Osteoblast (primary cell): ENCODE results near the gene FAM120B. TPM values are rescaled to one million over a fixed set of nuclear protein-coding genes. Genes with fewer than 3 reads are reported as not detected.
A peak's percentile ranks its signal among the peaks of the same experiment; 100 is the strongest.

Experiments
- DNase-seq: peaks from one replicate; pipeline ENCODE4 v3.0.0; 2011; ENCODE audit warnings: low spot score, mixed read lengths; ENCODE audit not compliant: insufficient read length; ENCODE audit errors: missing footprints
- H2AFZ ChIP-seq: 2 replicates; pipeline ENCODE4 v1.6.0; 2011; ENCODE audit warnings: mild to moderate bottlenecking, low read length
- H3K27ac ChIP-seq: 2 replicates; pipeline ENCODE4 v1.5.1; 2011; ENCODE audit warnings: mild to moderate bottlenecking, low read depth, low read length, moderate library complexity
- H3K27me3 ChIP-seq: 2 replicates; pipeline ENCODE4 v1.6.0; 2012; ENCODE audit warnings: mild to moderate bottlenecking, control low read depth, inconsistent platforms, low read length, moderate library complexity; ENCODE audit not compliant: insufficient read depth
- H3K36me3 ChIP-seq: 2 replicates; pipeline ENCODE4 v1.5.1; 2011; ENCODE audit warnings: mild to moderate bottlenecking, low read length, control low read depth, moderate library complexity; ENCODE audit not compliant: insufficient read depth
- H3K4me1 ChIP-seq: 2 replicates; pipeline ENCODE4 v1.5.1; 2011; ENCODE audit warnings: mild to moderate bottlenecking, low read length, control low read depth, moderate library complexity; ENCODE audit not compliant: insufficient read depth
- H3K4me2 ChIP-seq: 2 replicates; pipeline ENCODE4 v1.6.0; 2011; ENCODE audit warnings: mild to moderate bottlenecking, low read length; ENCODE audit not compliant: insufficient read depth
- H3K4me3 ChIP-seq: fragments of 200-600 bp; sonication (generic); 3 replicates; pipeline ENCODE4 v1.5.1; 2012; ENCODE audit warnings: mild to moderate bottlenecking, low read length, inconsistent platforms; ENCODE audit not compliant: insufficient read depth
- H3K79me2 ChIP-seq: 2 replicates; pipeline ENCODE4 v1.6.0; 2012; ENCODE audit warnings: mild to moderate bottlenecking, low read length, control low read depth, inconsistent platforms; ENCODE audit not compliant: insufficient read depth
- H3K9me3 ChIP-seq: 2 replicates; pipeline ENCODE4 v1.5.1; 2011; ENCODE audit warnings: low read depth, low read length, control low read depth
- H4K20me1 ChIP-seq: 2 replicates; pipeline ENCODE4 v1.6.0; 2012; ENCODE audit warnings: mild to moderate bottlenecking, low read length, control low read depth; ENCODE audit not compliant: insufficient read depth
- small RNA-seq: library from RNA; depleted of rRNA; stranded (forward); fragments of <200 nt; gene quantifications from one replicate; pipeline ENCODE3, GENCODE V24; 2012
- total RNA-seq: library from RNA; depleted of rRNA; stranded (reverse); fragments of >200 nt; gene quantifications from 2 replicates; pipeline ENCODE4 v1.2.3, GENCODE V29; 2012
- TF ChIP-seq, protein P1 (sequence below): IDR thresholded peaks from 2 replicates; pipeline ENCODE4 v1.5.1; 2011; ENCODE audit warnings: mild to moderate bottlenecking, low read depth, low read length, moderate library complexity; ENCODE audit errors: extremely low read depth

FAM120B gene
- total RNA-seq, 1 donor = 13.4 TPM

GRCh38 chr6:170454512-170455285, 148.1 kb downstream of the FAM120B start:
- H3K4me1 ChIP-seq = peaks cover 2% of the 10 kb centered on the region
- H3K4me3 ChIP-seq = no peak overlapping the region
- TF ChIP-seq, protein P1, sequence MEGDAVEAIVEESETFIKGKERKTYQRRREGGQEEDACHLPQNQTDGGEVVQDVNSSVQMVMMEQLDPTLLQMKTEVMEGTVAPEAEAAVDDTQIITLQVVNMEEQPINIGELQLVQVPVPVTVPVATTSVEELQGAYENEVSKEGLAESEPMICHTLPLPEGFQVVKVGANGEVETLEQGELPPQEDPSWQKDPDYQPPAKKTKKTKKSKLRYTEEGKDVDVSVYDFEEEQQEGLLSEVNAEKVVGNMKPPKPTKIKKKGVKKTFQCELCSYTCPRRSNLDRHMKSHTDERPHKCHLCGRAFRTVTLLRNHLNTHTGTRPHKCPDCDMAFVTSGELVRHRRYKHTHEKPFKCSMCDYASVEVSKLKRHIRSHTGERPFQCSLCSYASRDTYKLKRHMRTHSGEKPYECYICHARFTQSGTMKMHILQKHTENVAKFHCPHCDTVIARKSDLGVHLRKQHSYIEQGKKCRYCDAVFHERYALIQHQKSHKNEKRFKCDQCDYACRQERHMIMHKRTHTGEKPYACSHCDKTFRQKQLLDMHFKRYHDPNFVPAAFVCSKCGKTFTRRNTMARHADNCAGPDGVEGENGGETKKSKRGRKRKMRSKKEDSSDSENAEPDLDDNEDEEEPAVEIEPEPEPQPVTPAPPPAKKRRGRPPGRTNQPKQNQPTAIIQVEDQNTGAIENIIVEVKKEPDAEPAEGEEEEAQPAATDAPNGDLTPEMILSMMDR = no peak
- H3K4me2 ChIP-seq = no peak overlapping the region
- H4K20me1 ChIP-seq = no peaks in the 10 kb centered on the region
- H3K27ac ChIP-seq = no peak overlapping the region
- DNase-seq = peak; percentile 78
- no peaks in the 10 kb centered on the region for H3K79me2 ChIP-seq
- no peaks in the 10 kb centered on the region for H3K36me3 ChIP-seq
- no peaks in the 10 kb centered on the region for H3K9me3 ChIP-seq
- H2AFZ ChIP-seq = no peak overlapping the region
- no peaks in the 10 kb centered on the region for H3K27me3 ChIP-seq

- H4K20me1 ChIP-seq = no peaks in the 10 kb centered on the region
- no peak for DNase-seq
- H3K4me2 ChIP-seq = no peak overlapping the region
- H3K4me1 ChIP-seq = peaks cover 6% of the 10 kb centered on the region
- no peak overlapping the region for H3K4me3 ChIP-seq
- TF ChIP-seq, protein P1 = no peak
- no peak overlapping the region for H3K27ac ChIP-seq
- no peaks in the 10 kb centered on the region for H3K79me2 ChIP-seq
- no peaks in the 10 kb centered on the region for H3K9me3 ChIP-seq
- no peaks in the 10 kb centered on the region for H3K27me3 ChIP-seq
- no peaks in the 10 kb centered on the region for H3K36me3 ChIP-seq
- no peak overlapping the region for H2AFZ ChIP-seq
Measured at GRCh38 chr6:170455335-170455979, 148.9 kb downstream of the FAM120B start.

GRCh38 chr6:170456334-170456733, 149.8 kb downstream of the FAM120B start:
- Histone ChIP-seq H3K36me3 (no peaks in the 10 kb centered on the region), H3K4me3 (no peak overlapping the region), H3K27me3 (no peaks in the 10 kb centered on the region), H4K20me1 (no peaks in the 10 kb centered on the region), H2AFZ (no peak overlapping the region), H3K79me2 (no peaks in the 10 kb centered on the region), H3K27ac (no peak overlapping the region), H3K4me1 (peaks cover 6% of the 10 kb centered on the region), H3K9me3 (no peaks in the 10 kb centered on the region), H3K4me2 (no peak overlapping the region)
- DNase-seq = peak; percentile 46
- TF ChIP-seq, protein P1 = no peak

Small RNA genes lying within 50 kb of the gene (small RNA-seq; reads per million reads assigned to genes)
- gene MIR4644 = not detected

Other genes starting within 250 kb of the FAM120B start
- 0.29 and 0.36 TPM in 2 replicates for gene DLL1, start 15.7 kb upstream of the FAM120B start, total RNA-seq
- gene PSMB1, start 246.5 kb downstream of the FAM120B start, total RNA-seq = 265 and 279 TPM in 2 replicates
- gene TBP, start 247.6 kb downstream of the FAM120B start, total RNA-seq = 11.9 and 15.0 TPM in 2 replicates